ENCODE data around the gene CDKAL1.

CDKAL1 gene

DNA sequence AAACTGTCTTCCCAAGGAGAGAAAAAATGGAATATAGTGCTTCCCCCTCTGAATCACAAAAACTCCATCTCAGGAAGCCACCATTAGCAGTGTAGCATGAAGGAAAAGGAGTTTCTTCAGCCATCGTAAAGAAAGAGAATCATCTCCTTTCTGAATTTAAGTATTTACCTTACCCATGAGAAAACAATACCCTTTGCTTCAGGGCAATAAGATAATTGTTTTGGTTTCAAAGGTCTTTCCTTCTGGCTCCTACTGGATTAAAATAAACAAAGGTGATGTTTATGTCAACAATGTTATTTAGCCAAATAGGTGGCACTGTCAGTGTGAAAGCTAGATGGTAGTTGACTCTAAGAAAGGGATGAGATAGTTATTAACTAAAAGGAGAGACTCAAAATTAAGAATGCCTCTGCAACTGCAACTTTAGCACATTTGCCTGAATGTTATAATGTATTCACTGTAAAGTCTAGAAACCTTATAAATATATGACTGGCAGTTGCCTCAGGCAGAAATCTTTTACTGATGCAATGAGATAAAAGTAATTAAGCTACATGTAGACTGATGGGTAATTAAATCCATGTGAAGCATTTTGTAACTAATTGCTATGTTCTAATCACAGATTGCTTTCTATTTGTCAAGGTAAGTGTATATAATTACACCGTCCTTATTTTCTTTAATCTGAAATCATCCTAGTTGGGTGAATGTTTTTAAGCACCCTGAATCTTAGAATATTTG, 399.0 kb downstream of the CDKAL1 start:
- DNase-seq = peak in 1 of 2 experiments; percentile 36

GRCh38 chr6:20936949-20937348, 402.7 kb downstream of the CDKAL1 start:
- no peak for DNase-seq

DNA sequence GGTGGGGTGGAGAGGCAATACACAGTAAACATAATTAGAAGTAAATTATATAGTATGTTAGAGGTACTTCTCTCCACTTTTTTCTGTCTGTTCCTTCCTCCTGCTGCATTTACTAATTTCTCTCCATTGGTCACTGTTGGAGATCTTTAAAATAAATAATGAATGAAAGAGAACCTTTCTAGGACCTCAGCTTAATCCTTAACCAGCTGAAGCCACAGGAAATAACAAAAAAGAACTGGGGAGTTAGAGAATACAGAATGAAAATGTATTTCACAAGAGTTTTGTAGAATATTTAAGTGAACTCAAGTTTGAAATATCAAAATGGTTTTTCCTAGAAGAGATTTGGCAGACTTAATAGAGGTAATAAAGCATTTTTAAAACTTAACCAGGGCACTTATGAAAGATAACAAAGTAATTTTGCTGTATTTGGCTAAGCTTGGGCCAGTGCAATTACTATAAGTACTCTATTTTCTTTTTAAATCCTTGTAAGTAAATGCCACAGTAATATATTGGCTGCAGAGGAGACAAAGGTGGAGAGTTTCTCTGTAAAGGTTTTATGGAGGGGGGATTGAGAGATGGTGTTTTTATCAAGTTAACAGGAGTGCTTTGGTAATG, 405.0 kb downstream of the CDKAL1 start:
- no peak for DNase-seq

GRCh38 chr6:20943040-20943627, 408.9 kb downstream of the CDKAL1 start:
- no peak for DNase-seq

GRCh38 chr6:20943922-20944321, 409.7 kb downstream of the CDKAL1 start:
- no peak for DNase-seq

GRCh38 chr6:20946022-20946421, 411.8 kb downstream of the CDKAL1 start:
- peak in 1 of 2 experiments; percentile 10 for DNase-seq

DNA sequence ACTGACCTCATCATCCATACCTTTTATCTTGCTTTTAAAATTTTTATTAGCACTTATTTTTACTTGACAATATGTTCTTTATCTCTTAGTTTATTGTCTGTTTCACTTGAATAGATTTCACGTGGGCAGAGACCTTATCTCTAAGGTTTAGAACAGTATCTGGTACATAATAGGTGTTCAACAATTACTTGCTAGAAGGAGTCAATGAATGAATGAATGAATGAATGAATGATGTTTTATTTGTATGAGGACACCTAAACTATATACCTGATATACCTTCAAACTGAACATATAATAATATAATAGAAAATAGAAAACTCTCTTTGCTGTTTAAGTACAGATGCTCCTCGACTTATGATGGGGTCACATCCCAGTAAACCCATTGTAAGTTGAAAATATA, 412.6 kb downstream of the CDKAL1 start:
- no peak for DNase-seq

- no peak for DNase-seq
These were observed 413.7 kb downstream of the CDKAL1 start for GRCh38 chr6:20947977-20948376.

GRCh38 chr6:20948556-20948955, 414.3 kb downstream of the CDKAL1 start:
- no peak for DNase-seq

- DNase-seq = no peak
These were observed 414.9 kb downstream of the CDKAL1 start for GRCh38 chr6:20949138-20949537.

DNA sequence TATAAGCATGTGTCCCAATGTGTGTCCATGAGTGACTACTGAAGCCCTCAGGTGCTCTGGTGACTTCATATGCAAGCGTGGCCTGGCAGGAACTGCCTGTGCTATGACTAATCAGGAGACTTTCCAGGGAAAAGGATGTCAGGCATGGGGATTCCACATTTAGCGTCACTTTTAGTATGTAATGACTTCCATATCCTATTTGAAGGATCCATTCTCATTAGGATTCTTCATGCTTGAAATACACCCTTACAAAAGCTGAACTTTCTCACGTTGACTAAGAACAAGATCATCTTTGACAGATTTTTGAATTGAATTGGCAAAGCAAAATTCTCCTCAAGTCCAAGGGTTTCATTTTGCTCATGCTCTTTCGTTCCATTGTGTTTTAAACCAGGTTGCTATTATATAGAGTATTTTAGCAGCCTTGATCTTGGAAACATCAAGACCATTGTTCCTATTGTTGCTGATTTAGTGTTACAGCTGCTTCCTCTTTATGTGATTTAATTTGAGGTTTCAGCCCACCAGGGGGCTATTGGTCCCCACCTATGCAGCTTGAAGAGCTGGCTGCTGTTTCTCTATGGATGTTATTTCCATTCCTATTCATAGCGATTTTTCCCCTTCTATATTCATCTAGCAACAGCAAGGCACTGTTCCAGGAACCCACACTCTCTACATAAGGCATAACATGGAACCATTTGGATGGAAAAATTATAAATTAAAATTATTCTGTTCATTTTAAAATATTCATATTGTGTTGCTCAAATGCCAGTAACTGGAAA, 418.6 kb downstream of the CDKAL1 start:
- DNase-seq = no peak

GRCh38 chr6:20954315-20954714, 420.1 kb downstream of the CDKAL1 start:
- DNase-seq = peak in 1 of 2 experiments; percentile 13

- DNase-seq = no peak
These were observed 420.9 kb downstream of the CDKAL1 start for GRCh38 chr6:20955131-20955530.

- no peak for DNase-seq
These were observed 421.5 kb downstream of the CDKAL1 start for GRCh38 chr6:20955751-20956150.

DNA sequence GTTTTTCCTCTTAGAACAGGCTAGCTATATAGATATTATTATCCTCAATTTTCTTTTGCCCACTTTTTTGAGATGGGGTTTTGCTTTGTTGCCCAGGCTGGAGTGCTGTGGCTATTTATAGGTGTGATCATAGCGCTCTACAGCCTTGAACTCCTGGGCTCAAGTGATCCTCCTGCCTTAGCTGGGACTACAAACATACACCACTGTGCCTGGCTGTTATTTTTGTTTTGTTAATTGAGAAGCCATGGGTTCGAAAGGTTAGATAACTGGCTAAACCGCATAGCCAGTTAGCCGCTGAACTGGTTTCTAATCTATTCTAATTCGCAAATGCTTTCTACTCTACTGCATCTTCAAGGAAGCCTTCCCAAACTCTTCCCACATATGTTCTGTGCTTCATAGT, 425.8 kb downstream of the CDKAL1 start:
- DNase-seq = no peak

GRCh38 chr6:20965276-20965675, 431.0 kb downstream of the CDKAL1 start:
- no peak for DNase-seq

- no peak for DNase-seq
These were observed 431.7 kb downstream of the CDKAL1 start for GRCh38 chr6:20965915-20966314.

- no peak for DNase-seq
These were observed 435.3 kb downstream of the CDKAL1 start for GRCh38 chr6:20969551-20969950.

GRCh38 chr6:20976391-20976918, 442.2 kb downstream of the CDKAL1 start:
- no peak for DNase-seq

- DNase-seq = no peak
These were observed 443.9 kb downstream of the CDKAL1 start for GRCh38 chr6:20978151-20978614.

- DNase-seq = no peak
These were observed 444.8 kb downstream of the CDKAL1 start for GRCh38 chr6:20979076-20979475.

GRCh38 chr6:20983961-20984360, 449.7 kb downstream of the CDKAL1 start:
- DNase-seq = no peak

DNA sequence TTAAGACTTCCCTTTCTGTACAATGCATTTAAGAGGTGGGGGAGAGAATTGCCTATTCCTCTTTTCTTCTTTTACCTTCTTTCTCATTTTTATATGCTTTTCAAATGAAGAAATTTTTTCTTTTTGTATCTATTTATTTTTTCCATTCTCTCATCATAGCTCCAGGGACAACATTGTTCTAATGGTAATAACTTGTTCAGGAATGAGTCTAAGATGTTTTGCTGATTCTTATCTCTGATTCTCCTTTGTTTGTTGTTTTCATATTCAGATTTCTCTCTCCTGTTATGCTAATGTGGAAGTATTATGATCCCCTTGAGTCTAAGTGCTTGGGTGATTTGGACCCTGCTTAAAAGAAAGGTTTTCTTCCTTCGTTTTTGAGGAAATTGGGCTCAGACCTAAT, 451.6 kb downstream of the CDKAL1 start:
- no peak for DNase-seq

Measured in NCI-H526 (cell line).